Ureter (tissue), 1 donor: ENCODE measurements around the gene FOXD2. TPM values are rescaled to one million over a fixed set of nuclear protein-coding genes. Genes with fewer than 3 reads are reported as not detected.

Source experiments
- DNase-seq: peaks from one replicate; pipeline ENCODE4 v3.0.0-alpha.2; 2020; ENCODE audit warnings: low spot score
- total RNA-seq: library from RNA; stranded (reverse); gene quantifications from one replicate; pipeline ENCODE4 v1.2.4, GENCODE V29; 2023
- donor health status: DM: yes; HTN: yes; CAD: no.

FOXD2 gene
- total RNA-seq, 1 donor from 2014 or later = 0.34 TPM

GRCh38 chr1:47465605-47466004 is 27.8 kb downstream of the FOXD2 start:
- DNase-seq = no peak

GRCh38 chr1:47468709-47469389 is 31.0 kb downstream of the FOXD2 start:
- no peak for DNase-seq

GRCh38 chr1:47469390-47469759 is 31.5 kb downstream of the FOXD2 start:
- no peak for DNase-seq

GRCh38 chr1:47469910-47470309 is 32.1 kb downstream of the FOXD2 start:
- DNase-seq = no peak

- DNase-seq = no peak
Measured at GRCh38 chr1:47471163-47471562, 33.3 kb downstream of the FOXD2 start.

- DNase-seq = no peak
Measured at GRCh38 chr1:47474278-47475193, 36.7 kb downstream of the FOXD2 start.

GRCh38 chr1:47477595-47478080 is 39.8 kb downstream of the FOXD2 start:
- no peak for DNase-seq

- peak; percentile 73 for DNase-seq
Measured at GRCh38 chr1:47478090-47478489, 40.2 kb downstream of the FOXD2 start.

GRCh38 chr1:47479664-47480063 is 41.8 kb downstream of the FOXD2 start:
- no peak for DNase-seq

GRCh38 chr1:47481936-47482335 is 44.1 kb downstream of the FOXD2 start:
- no peak for DNase-seq

- no peak for DNase-seq
Measured at GRCh38 chr1:47482786-47483185, 44.9 kb downstream of the FOXD2 start.

GRCh38 chr1:47483651-47484050 is 45.8 kb downstream of the FOXD2 start:
- DNase-seq = no peak

- no peak for DNase-seq
Measured at GRCh38 chr1:47485817-47486216, 48.0 kb downstream of the FOXD2 start.

GRCh38 chr1:47487332-47487731 is 49.5 kb downstream of the FOXD2 start:
- no peak for DNase-seq

- no peak for DNase-seq
Measured at GRCh38 chr1:47487850-47488450, 50.1 kb downstream of the FOXD2 start.

Other genes starting within 250 kb of the FOXD2 start
- gene PDZK1IP1, start 248.0 kb upstream of the FOXD2 start, total RNA-seq = 1.9 TPM
- 3.2 TPM for gene TAL1, start 205.8 kb upstream of the FOXD2 start, total RNA-seq
- gene STIL, start 123.9 kb upstream of the FOXD2 start, total RNA-seq = 4.0 TPM
- gene CMPK1, start 104.3 kb upstream of the FOXD2 start, total RNA-seq = 77.5 TPM
- not detected for gene FOXE3, start 21.8 kb upstream of the FOXD2 start, total RNA-seq